NCI-H510A (cell line): ENCODE measurements around the gene SYNM.
"Not testable (repeated sequence)": the region's sequence is repeated elsewhere in the genome, so short reads cannot be mapped to it uniquely, and the experiment has no call there.

Experiments
- DNase-seq: peaks from one replicate; lab custom pipeline; 2025; lab: John Stamatoyannopoulos, UW

SYNM gene

GRCh38 chr15:99104788-99105513 is at the start of gene SYNM:
Gene SYNM, plus strand, starts transcription at chr15:99105080. Its CDS starts 120 bp downstream, at chr15:99105200.
- peak; percentile 42 for DNase-seq

GRCh38 chr15:99055555-99056134 is 49.2 kb upstream of the SYNM start:
- no peak for DNase-seq

GRCh38 chr15:99057020-99057419 is 47.9 kb upstream of the SYNM start:
- no peak for DNase-seq

- no peak for DNase-seq
These were observed 47.0 kb upstream of the SYNM start for GRCh38 chr15:99057697-99058420.

- DNase-seq = no peak
These were observed 46.4 kb upstream of the SYNM start for GRCh38 chr15:99058421-99058870.

- DNase-seq = no peak
These were observed 45.6 kb upstream of the SYNM start for GRCh38 chr15:99059010-99059981.

- not testable (repeated sequence) for DNase-seq
These were observed 44.7 kb upstream of the SYNM start for GRCh38 chr15:99060186-99060585.

GRCh38 chr15:99062226-99062625 is 42.7 kb upstream of the SYNM start:
- DNase-seq = no peak

GRCh38 chr15:99068186-99068585 is 36.7 kb upstream of the SYNM start:
- DNase-seq = no peak

GRCh38 chr15:99070208-99070607 is 34.7 kb upstream of the SYNM start:
- no peak for DNase-seq

- DNase-seq = no peak
These were observed 33.7 kb upstream of the SYNM start for GRCh38 chr15:99071091-99071680.

GRCh38 chr15:99073008-99073717 is 31.7 kb upstream of the SYNM start:
- no peak for DNase-seq

- no peak for DNase-seq
These were observed 30.4 kb upstream of the SYNM start for GRCh38 chr15:99074446-99074845.

GRCh38 chr15:99075059-99075652 is 29.7 kb upstream of the SYNM start:
- not testable (repeated sequence) for DNase-seq

- no peak for DNase-seq
These were observed 28.8 kb upstream of the SYNM start for GRCh38 chr15:99076109-99076508.

GRCh38 chr15:99076555-99077308 is 28.1 kb upstream of the SYNM start:
- no peak for DNase-seq

GRCh38 chr15:99082798-99083197 is 22.1 kb upstream of the SYNM start:
- DNase-seq = no peak

GRCh38 chr15:99084965-99085364 is 19.9 kb upstream of the SYNM start:
- DNase-seq = no peak
